SK-N-SH treated with all-trans-retinoic acid at 6 μM for 48 hours (cell line): ENCODE results near the gene KIAA1217.

ENCODE experiments used
- ATAC-seq: fragments of 200-7000 bp; cut with Tn5 transposase; 3 replicates; pipeline ENCODE4 v1.9.1; 2020; ENCODE audit warnings: mild to moderate bottlenecking, moderate library complexity
- ARNTL ChIP-seq: fragments of 450-650 bp; formaldehyde crosslinking; IDR thresholded peaks from 2 replicates; pipeline ENCODE4 v1.5.0; 2020; ENCODE audit warnings: low read depth, mild to moderate bottlenecking, moderate library complexity, borderline replicate concordance
- BACH2 ChIP-seq: fragments of 250-450 bp; sonication (Bioruptor Pico); IDR thresholded peaks from 2 replicates; pipeline ENCODE4 v1.9.0; 2021; ENCODE audit warnings: mild to moderate bottlenecking, borderline replicate concordance
- ESRRG ChIP-seq: fragments of 250-450 bp; sonication (Bioruptor Pico); IDR thresholded peaks from 2 replicates; pipeline ENCODE4 v1.6.1; 2021; ENCODE audit warnings: mild to moderate bottlenecking
- GLIS3 ChIP-seq: fragments of 250-450 bp; sonication (Bioruptor Pico); IDR thresholded peaks from 2 replicates; pipeline ENCODE4 v1.5.0; 2020; ENCODE audit warnings: mild to moderate bottlenecking, moderate library complexity
- ISL1 ChIP-seq: fragments of 250-450 bp; sonication (Bioruptor Pico); IDR thresholded peaks from 2 replicates; pipeline ENCODE4 v2.1.2; 2022; ENCODE audit warnings: mild to moderate bottlenecking, moderate library complexity
- PPARA ChIP-seq: fragments of 250-450 bp; sonication (Bioruptor Pico); IDR thresholded peaks from 2 replicates; pipeline ENCODE4 v1.5.0; 2020; ENCODE audit warnings: mild to moderate bottlenecking, borderline replicate concordance
- RARB ChIP-seq: fragments of 250-450 bp; sonication (Bioruptor Pico); IDR thresholded peaks from 2 replicates; pipeline ENCODE4 v1.8.0; 2021; ENCODE audit warnings: mild to moderate bottlenecking, moderate library complexity
- SNAI2 ChIP-seq: fragments of 250-450 bp; sonication (Bioruptor Pico); IDR thresholded peaks from 2 replicates; pipeline ENCODE4 v1.5.0; 2020; ENCODE audit warnings: mild to moderate bottlenecking, moderate library complexity
- TCF4 ChIP-seq: fragments of 250-450 bp; sonication (Bioruptor Pico); IDR thresholded peaks from 2 replicates; pipeline ENCODE4 v1.8.0; 2021; ENCODE audit warnings: mild to moderate bottlenecking, moderate library complexity, borderline replicate concordance
- TOX ChIP-seq: fragments of 250-450 bp; sonication (Bioruptor Pico); IDR thresholded peaks from 2 replicates; pipeline ENCODE4 v1.8.0; 2021; ENCODE audit warnings: mild to moderate bottlenecking, moderate library complexity, borderline replicate concordance
- ZFP3 ChIP-seq: fragments of 250-450 bp; sonication (Bioruptor Pico); IDR thresholded peaks from 2 replicates; pipeline ENCODE4 v1.5.0; 2020; ENCODE audit warnings: mild to moderate bottlenecking, moderate library complexity
- ZFP30 ChIP-seq: fragments of 450-650 bp; formaldehyde crosslinking; IDR thresholded peaks from 2 replicates; pipeline ENCODE4 v1.5.0; 2022; ENCODE audit warnings: mild to moderate bottlenecking, moderate library complexity
- ZNF8 ChIP-seq: fragments of 450-650 bp; formaldehyde crosslinking; IDR thresholded peaks from 2 replicates; pipeline ENCODE4 v1.5.0; 2020; ENCODE audit warnings: mild to moderate bottlenecking, moderate library complexity
- TF ChIP-seq, protein P1 (sequence below): fragments of 250-450 bp; sonication (Bioruptor Pico); IDR thresholded peaks from 2 replicates; pipeline ENCODE4 v1.8.0; 2020; ENCODE audit warnings: mild to moderate bottlenecking, moderate library complexity, borderline replicate concordance
- TF ChIP-seq, protein P2 (sequence below): fragments of 250-450 bp; sonication (Bioruptor Pico); IDR thresholded peaks from 2 replicates; pipeline ENCODE4 v1.5.1; 2021; ENCODE audit warnings: mild to moderate bottlenecking, moderate library complexity
- TF ChIP-seq, protein P3 (sequence below): fragments of 250-450 bp; sonication (Bioruptor Pico); IDR thresholded peaks from 2 replicates; pipeline ENCODE4 v1.8.0; 2021; ENCODE audit warnings: low read depth, mild to moderate bottlenecking, moderate library complexity, borderline replicate concordance
- TF ChIP-seq, protein P4 (sequence below): fragments of 250-450 bp; sonication (Bioruptor Pico); IDR thresholded peaks from 2 replicates; pipeline ENCODE4 v1.5.0; 2020; ENCODE audit warnings: mild to moderate bottlenecking, moderate library complexity

The KIAA1217 gene

DNA sequence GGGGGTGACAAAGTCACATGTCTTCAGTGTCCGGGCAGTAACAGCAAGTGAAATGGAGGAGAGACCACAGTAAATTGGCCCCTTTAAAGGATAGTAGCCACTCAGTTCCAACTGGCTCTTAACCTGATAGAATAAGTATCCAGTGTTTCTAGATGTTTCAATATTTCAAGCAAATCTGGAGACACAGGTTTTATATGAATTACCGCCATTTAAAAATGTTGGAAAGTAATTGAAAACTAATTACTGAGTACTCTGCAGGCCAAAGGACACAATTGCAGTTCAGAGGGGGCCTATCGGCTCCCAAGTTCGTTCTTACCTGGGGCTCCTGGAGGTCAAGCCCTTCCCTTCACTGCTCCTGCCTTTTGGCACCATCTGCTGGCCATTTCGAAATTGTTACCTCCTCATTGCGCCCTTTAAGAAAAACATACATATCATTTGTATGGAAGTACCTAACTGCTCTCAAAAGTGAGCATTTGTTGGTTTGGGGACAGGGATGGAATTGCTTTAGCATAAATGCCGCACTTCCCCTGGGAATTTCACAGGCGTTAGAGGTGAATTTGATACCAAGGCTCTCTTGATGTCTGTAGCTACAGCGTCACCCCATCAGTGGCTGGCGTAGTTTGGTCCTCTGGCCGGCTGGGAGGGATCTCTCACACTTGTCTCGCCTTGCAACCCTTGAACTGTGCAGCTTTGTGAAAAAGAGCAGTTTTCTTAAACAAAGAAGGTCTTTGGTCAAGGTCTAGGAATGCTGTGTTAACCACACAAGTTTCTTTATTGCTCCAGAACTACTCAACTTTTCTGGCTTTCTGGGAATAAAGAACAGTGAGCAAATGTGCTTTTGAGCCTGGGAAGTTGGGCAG is 294.8 kb downstream of the KIAA1217 start (continued):
- TF ChIP-seq BACH2 (CRISPR knock-in tag): no peak
- TF ChIP-seq ESRRG: no peak

DNA sequence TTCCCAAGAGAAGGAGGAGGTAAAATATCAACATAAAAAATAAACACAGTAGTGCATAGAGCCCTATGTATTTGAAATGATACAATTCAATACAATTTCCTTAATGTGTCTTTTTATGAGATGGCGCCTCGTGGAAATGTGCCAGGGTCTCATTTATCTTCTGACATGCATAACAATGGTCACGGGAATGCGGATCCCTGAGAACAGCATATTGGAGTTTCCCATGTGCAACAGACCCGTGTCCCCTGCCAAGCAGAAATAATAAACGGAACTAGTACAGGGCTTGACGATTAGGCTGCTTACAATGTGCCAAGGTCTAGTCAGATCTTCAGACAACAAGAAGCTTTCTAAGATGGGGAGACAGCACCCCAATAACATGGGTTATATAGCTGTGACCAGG is 296.8 kb downstream of the KIAA1217 start:
- no peak for TF ChIP-seq ZFP30
- TF ChIP-seq GLIS3 (CRISPR knock-in tag): no peak
- no peak for TF ChIP-seq TCF4 (CRISPR knock-in tag)
- no peak for TF ChIP-seq PPARA (CRISPR knock-in tag)
- TF ChIP-seq ESRRG: no peak
- TF ChIP-seq BACH2 (CRISPR knock-in tag): no peak
- TF ChIP-seq, protein P1, sequence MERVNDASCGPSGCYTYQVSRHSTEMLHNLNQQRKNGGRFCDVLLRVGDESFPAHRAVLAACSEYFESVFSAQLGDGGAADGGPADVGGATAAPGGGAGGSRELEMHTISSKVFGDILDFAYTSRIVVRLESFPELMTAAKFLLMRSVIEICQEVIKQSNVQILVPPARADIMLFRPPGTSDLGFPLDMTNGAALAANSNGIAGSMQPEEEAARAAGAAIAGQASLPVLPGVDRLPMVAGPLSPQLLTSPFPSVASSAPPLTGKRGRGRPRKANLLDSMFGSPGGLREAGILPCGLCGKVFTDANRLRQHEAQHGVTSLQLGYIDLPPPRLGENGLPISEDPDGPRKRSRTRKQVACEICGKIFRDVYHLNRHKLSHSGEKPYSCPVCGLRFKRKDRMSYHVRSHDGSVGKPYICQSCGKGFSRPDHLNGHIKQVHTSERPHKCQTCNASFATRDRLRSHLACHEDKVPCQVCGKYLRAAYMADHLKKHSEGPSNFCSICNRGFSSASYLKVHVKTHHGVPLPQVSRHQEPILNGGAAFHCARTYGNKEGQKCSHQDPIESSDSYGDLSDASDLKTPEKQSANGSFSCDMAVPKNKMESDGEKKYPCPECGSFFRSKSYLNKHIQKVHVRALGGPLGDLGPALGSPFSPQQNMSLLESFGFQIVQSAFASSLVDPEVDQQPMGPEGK (CRISPR knock-in tag): no peak
- no peak for TF ChIP-seq SNAI2 (CRISPR knock-in tag)
- TF ChIP-seq ZNF8: no peak
- TF ChIP-seq ISL1 (CRISPR knock-in tag): no peak
- TF ChIP-seq TOX (CRISPR knock-in tag): no peak
- no peak for TF ChIP-seq ZFP3
- TF ChIP-seq ARNTL (CRISPR knock-in tag): no peak
- ATAC-seq: no peak

DNA sequence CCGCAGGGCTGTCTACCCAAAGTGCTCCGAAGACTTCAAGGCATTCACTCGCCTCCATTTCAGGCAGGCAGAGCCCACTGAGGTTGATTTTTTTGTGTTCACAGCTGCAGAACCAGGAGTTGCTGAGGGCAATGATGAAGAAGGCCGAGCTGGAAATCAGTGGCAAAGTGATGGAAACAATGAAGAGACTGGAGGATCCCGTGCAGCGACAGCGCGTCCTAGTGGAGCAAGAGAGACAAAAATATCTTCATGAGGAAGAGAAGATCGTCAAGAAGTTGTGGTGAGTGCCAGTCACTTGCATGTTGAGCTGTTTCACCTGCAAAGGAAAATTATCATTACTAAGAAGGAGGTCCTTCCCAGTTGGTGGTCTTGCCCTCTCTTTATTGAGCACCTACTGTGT is 304.2 kb downstream of the KIAA1217 start:
- ATAC-seq: peak; percentile 49; the same call in 2 of the 3 replicates
- TF ChIP-seq ZNF8: no peak
- TF ChIP-seq ARNTL (CRISPR knock-in tag): no peak
- TF ChIP-seq, protein P2, sequence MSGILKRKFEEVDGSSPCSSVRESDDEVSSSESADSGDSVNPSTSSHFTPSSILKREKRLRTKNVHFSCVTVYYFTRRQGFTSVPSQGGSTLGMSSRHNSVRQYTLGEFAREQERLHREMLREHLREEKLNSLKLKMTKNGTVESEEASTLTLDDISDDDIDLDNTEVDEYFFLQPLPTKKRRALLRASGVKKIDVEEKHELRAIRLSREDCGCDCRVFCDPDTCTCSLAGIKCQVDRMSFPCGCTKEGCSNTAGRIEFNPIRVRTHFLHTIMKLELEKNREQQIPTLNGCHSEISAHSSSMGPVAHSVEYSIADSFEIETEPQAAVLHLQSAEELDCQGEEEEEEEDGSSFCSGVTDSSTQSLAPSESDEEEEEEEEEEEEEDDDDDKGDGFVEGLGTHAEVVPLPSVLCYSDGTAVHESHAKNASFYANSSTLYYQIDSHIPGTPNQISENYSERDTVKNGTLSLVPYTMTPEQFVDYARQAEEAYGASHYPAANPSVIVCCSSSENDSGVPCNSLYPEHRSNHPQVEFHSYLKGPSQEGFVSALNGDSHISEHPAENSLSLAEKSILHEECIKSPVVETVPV (CRISPR knock-in tag): no peak
- TF ChIP-seq, protein P1 (CRISPR knock-in tag): no peak
- no peak for TF ChIP-seq RARB
- TF ChIP-seq ESRRG: no peak
- TF ChIP-seq GLIS3 (CRISPR knock-in tag): no peak
- TF ChIP-seq PPARA (CRISPR knock-in tag): no peak
- TF ChIP-seq, protein P3, sequence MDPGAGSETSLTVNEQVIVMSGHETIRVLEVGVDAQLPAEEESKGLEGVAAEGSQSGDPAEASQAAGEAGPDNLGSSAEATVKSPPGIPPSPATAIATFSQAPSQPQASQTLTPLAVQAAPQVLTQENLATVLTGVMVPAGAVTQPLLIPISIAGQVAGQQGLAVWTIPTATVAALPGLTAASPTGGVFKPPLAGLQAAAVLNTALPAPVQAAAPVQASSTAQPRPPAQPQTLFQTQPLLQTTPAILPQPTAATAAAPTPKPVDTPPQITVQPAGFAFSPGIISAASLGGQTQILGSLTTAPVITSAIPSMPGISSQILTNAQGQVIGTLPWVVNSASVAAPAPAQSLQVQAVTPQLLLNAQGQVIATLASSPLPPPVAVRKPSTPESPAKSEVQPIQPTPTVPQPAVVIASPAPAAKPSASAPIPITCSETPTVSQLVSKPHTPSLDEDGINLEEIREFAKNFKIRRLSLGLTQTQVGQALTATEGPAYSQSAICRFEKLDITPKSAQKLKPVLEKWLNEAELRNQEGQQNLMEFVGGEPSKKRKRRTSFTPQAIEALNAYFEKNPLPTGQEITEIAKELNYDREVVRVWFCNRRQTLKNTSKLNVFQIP (CRISPR knock-in tag): no peak
- TF ChIP-seq ISL1 (CRISPR knock-in tag): no peak
- TF ChIP-seq, protein P4, sequence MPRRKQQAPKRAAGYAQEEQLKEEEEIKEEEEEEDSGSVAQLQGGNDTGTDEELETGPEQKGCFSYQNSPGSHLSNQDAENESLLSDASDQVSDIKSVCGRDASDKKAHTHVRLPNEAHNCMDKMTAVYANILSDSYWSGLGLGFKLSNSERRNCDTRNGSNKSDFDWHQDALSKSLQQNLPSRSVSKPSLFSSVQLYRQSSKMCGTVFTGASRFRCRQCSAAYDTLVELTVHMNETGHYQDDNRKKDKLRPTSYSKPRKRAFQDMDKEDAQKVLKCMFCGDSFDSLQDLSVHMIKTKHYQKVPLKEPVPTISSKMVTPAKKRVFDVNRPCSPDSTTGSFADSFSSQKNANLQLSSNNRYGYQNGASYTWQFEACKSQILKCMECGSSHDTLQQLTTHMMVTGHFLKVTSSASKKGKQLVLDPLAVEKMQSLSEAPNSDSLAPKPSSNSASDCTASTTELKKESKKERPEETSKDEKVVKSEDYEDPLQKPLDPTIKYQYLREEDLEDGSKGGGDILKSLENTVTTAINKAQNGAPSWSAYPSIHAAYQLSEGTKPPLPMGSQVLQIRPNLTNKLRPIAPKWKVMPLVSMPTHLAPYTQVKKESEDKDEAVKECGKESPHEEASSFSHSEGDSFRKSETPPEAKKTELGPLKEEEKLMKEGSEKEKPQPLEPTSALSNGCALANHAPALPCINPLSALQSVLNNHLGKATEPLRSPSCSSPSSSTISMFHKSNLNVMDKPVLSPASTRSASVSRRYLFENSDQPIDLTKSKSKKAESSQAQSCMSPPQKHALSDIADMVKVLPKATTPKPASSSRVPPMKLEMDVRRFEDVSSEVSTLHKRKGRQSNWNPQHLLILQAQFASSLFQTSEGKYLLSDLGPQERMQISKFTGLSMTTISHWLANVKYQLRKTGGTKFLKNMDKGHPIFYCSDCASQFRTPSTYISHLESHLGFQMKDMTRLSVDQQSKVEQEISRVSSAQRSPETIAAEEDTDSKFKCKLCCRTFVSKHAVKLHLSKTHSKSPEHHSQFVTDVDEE (CRISPR knock-in tag): no peak
- no peak for TF ChIP-seq ZFP30
- TF ChIP-seq ZFP3: no peak
